ENCODE results near the gene DOCK1.

Gene DOCK1

GRCh38 chr10:127451628-127452027 lies 546.4 kb downstream of the DOCK1 start:
- DNase-seq, result no peak

- no peak for DNase-seq
Measured at GRCh38 chr10:127452568-127452967, 547.3 kb downstream of the DOCK1 start.

- DNase-seq, result no peak
Measured at GRCh38 chr10:127453706-127454105, 548.5 kb downstream of the DOCK1 start.

- DNase-seq, result no peak
Measured at GRCh38 chr10:127456122-127456521, 550.9 kb downstream of the DOCK1 start.

GRCh38 chr10:127458016-127458810 lies 553.0 kb downstream of the DOCK1 start:
- DNase-seq, result no peak

- DNase-seq, result no peak
Measured at GRCh38 chr10:127458829-127459228, 553.6 kb downstream of the DOCK1 start.

- DNase-seq, result no peak
Measured at GRCh38 chr10:127459918-127460317, 554.7 kb downstream of the DOCK1 start.

- no peak for DNase-seq
Measured at GRCh38 chr10:127462643-127463295, 557.5 kb downstream of the DOCK1 start.

GRCh38 chr10:127463548-127463947 lies 558.3 kb downstream of the DOCK1 start:
- DNase-seq, result no peak

GRCh38 chr10:127464561-127464960 lies 559.3 kb downstream of the DOCK1 start:
- no peak for DNase-seq

GRCh38 chr10:127467811-127468210 lies 562.6 kb downstream of the DOCK1 start:
- no peak for DNase-seq

GRCh38 chr10:127468632-127469031 lies 563.4 kb downstream of the DOCK1 start:
- no peak for DNase-seq

GRCh38 chr10:127470911-127471310 lies 565.7 kb downstream of the DOCK1 start:
- no peak for DNase-seq

- DNase-seq, result no peak
Measured at GRCh38 chr10:127472976-127473375, 567.7 kb downstream of the DOCK1 start.

- no peak for DNase-seq
Measured at GRCh38 chr10:127474501-127474900, 569.3 kb downstream of the DOCK1 start.

GRCh38 chr10:127485153-127485857 lies 580.1 kb downstream of the DOCK1 start:
- no peak for DNase-seq

- DNase-seq, result no peak
Measured at GRCh38 chr10:127486355-127486754, 581.1 kb downstream of the DOCK1 start.

GRCh38 chr10:127492607-127493250 lies 587.5 kb downstream of the DOCK1 start:
- DNase-seq, result no peak

GRCh38 chr10:127496035-127496434 lies 590.8 kb downstream of the DOCK1 start:
- DNase-seq, result no peak

- DNase-seq, result no peak
Measured at GRCh38 chr10:127497685-127498084, 592.5 kb downstream of the DOCK1 start.

- DNase-seq, result no peak
Measured at GRCh38 chr10:127498087-127498486, 592.9 kb downstream of the DOCK1 start.

GRCh38 chr10:127500127-127500526 lies 594.9 kb downstream of the DOCK1 start:
- DNase-seq, result no peak
